Measurements from ENCODE around the gene DDRGK1.

Gene DDRGK1

GRCh38 chr20:3209946-3210317 is 5.5 kb upstream of the DDRGK1 start:
- Histone ChIP-seq H3K4me3 (ENCODE audit: insufficient read length, low read depth) (peak overlapping the region; percentile 56), H3K27me3 (ENCODE audit: insufficient read depth, insufficient read length) (no peaks in the 10 kb centered on the region), H3K9me3 (ENCODE audit: insufficient read depth, low read length) (no peaks in the 10 kb centered on the region), H3K4me1 (ENCODE audit: insufficient read depth, insufficient read length) (peaks cover 4% of the 10 kb centered on the region), H3K9ac (ENCODE audit: insufficient read length, low read depth) (peak overlapping the region; percentile 83), H3K36me3 (ENCODE audit: insufficient read depth, insufficient read length, low read length) (peaks cover 28% of the 10 kb centered on the region)
- TF ChIP-seq SUZ12 (IDR thresholded peaks at IDR 0.05; ENCODE audit: extremely low read depth, insufficient read depth, insufficient read length) (no peak), YY1 (IDR thresholded peaks at IDR 0.05; ENCODE audit: insufficient read depth, insufficient read length) (no peak), ZNF274 (IDR thresholded peaks at IDR 0.05; ENCODE audit: low read depth, low read length) (no peak)
- DNase-seq (ENCODE audit: low read depth, low spot score) = no peak

GRCh38 chr20:3209257-3209945 is 4.9 kb upstream of the DDRGK1 start, which contains the start of gene ITPA:
TSS of gene ITPA (plus strand) at chr20:3209498. CDS start at chr20:3209552, 54 bp downstream.
- peaks cover 4% of the 10 kb centered on the region for H3K4me1 ChIP-seq (ENCODE audit: insufficient read depth, insufficient read length)
- DNase-seq (ENCODE audit: low read depth, low spot score) = no peak
- TF ChIP-seq SUZ12 (IDR thresholded peaks at IDR 0.05; ENCODE audit: extremely low read depth, insufficient read depth, insufficient read length) = no peak
- no peak for TF ChIP-seq YY1 (IDR thresholded peaks at IDR 0.05; ENCODE audit: insufficient read depth, insufficient read length)
- TF ChIP-seq ZNF274 (IDR thresholded peaks at IDR 0.05; ENCODE audit: low read depth, low read length) = no peak

DNA sequence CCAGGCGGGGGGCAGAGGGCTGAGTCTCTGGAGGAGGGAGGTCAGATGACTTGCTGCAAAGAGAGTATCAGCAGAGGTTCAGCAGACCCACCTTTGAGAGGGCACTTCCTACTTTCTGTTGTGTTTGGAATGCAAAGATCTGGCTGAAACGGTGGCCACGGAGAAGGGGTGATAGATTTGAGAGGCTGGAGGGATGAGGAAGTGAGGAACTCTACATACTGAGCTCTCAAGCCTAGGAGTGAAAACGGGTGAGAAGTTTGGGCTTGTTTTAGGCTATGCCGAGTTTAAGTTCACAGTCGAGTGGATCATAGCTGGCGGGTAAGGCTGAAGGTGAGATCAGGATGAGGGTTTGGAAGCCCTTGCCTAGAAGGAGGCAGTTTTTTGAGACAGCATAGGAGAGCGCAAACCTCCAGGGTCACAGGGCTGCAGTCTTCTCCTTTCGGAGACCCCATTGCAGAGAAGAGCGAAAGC is 4.3 kb upstream of the DDRGK1 start:
- DNase-seq (ENCODE audit: low read depth, low spot score) = no peak
- peaks cover 4% of the 10 kb centered on the region for H3K4me1 ChIP-seq (ENCODE audit: insufficient read depth, insufficient read length)
- no peaks in the 10 kb centered on the region for H3K9me3 ChIP-seq (ENCODE audit: insufficient read depth, low read length)
- H3K36me3 ChIP-seq (ENCODE audit: insufficient read depth, insufficient read length, low read length) = peaks cover 21% of the 10 kb centered on the region
- peak overlapping the region; percentile 56 for H3K4me3 ChIP-seq (ENCODE audit: insufficient read length, low read depth)
- H3K9ac ChIP-seq (ENCODE audit: insufficient read length, low read depth) = peak overlapping the region; percentile 83
- H3K27me3 ChIP-seq (ENCODE audit: insufficient read depth, insufficient read length) = no peaks in the 10 kb centered on the region
- TF ChIP-seq ZNF274 (IDR thresholded peaks at IDR 0.05; ENCODE audit: low read depth, low read length) = no peak
- no peak for TF ChIP-seq YY1 (IDR thresholded peaks at IDR 0.05; ENCODE audit: insufficient read depth, insufficient read length)
- TF ChIP-seq SUZ12 (IDR thresholded peaks at IDR 0.05; ENCODE audit: extremely low read depth, insufficient read depth, insufficient read length) = no peak

More at GRCh38 chr20:3209257-3209945, 4.9 kb upstream of the DDRGK1 start, which contains the start of gene ITPA:
- Histone ChIP-seq H3K9ac (ENCODE audit: insufficient read length, low read depth) (peak within 1 kb of the TSS; percentile 83), H3K27me3 (ENCODE audit: insufficient read depth, insufficient read length) (no peaks in the 10 kb centered on the region), H3K4me3 (ENCODE audit: insufficient read length, low read depth) (peak within 1 kb of the TSS; percentile 56), H3K9me3 (ENCODE audit: insufficient read depth, low read length) (no peaks in the 10 kb centered on the region), H3K36me3 (ENCODE audit: insufficient read depth, insufficient read length, low read length) (peaks cover 24% of the 10 kb centered on the region)

GRCh38 chr20:3203315-3204123 is 963 bp downstream of the DDRGK1 start:
- DNase-seq (ENCODE audit: low read depth, low spot score) = no peak
- Histone ChIP-seq H3K4me1 (ENCODE audit: insufficient read depth, insufficient read length) (peaks cover 2% of the 10 kb centered on the region), H3K4me3 (ENCODE audit: insufficient read length, low read depth) (peak overlapping the region; percentile 94), H3K36me3 (ENCODE audit: insufficient read depth, insufficient read length, low read length) (peaks cover 34% of the 10 kb centered on the region), H3K9me3 (ENCODE audit: insufficient read depth, low read length) (no peaks in the 10 kb centered on the region), H3K9ac (ENCODE audit: insufficient read length, low read depth) (peak overlapping the region; percentile 92), H3K27me3 (ENCODE audit: insufficient read depth, insufficient read length) (no peaks in the 10 kb centered on the region)
- TF ChIP-seq YY1 (IDR thresholded peaks at IDR 0.05; ENCODE audit: insufficient read depth, insufficient read length) = no peak
- TF ChIP-seq ZNF274 (IDR thresholded peaks at IDR 0.05; ENCODE audit: low read depth, low read length) = no peak
- TF ChIP-seq SUZ12 (IDR thresholded peaks at IDR 0.05; ENCODE audit: extremely low read depth, insufficient read depth, insufficient read length) = no peak

GRCh38 chr20:3202965-3203314 is 1.5 kb downstream of the DDRGK1 start:
- Histone ChIP-seq H3K9ac (ENCODE audit: insufficient read length, low read depth) (peak overlapping the region; percentile 92), H3K4me1 (ENCODE audit: insufficient read depth, insufficient read length) (peaks cover 2% of the 10 kb centered on the region), H3K9me3 (ENCODE audit: insufficient read depth, low read length) (no peaks in the 10 kb centered on the region), H3K36me3 (ENCODE audit: insufficient read depth, insufficient read length, low read length) (peaks cover 34% of the 10 kb centered on the region), H3K27me3 (ENCODE audit: insufficient read depth, insufficient read length) (no peaks in the 10 kb centered on the region), H3K4me3 (ENCODE audit: insufficient read length, low read depth) (peak overlapping the region; percentile 94)
- no peak for DNase-seq (ENCODE audit: low read depth, low spot score)
- TF ChIP-seq ZNF274 (IDR thresholded peaks at IDR 0.05; ENCODE audit: low read depth, low read length) = no peak
- no peak for TF ChIP-seq YY1 (IDR thresholded peaks at IDR 0.05; ENCODE audit: insufficient read depth, insufficient read length)
- TF ChIP-seq SUZ12 (IDR thresholded peaks at IDR 0.05; ENCODE audit: extremely low read depth, insufficient read depth, insufficient read length) = no peak

DNA sequence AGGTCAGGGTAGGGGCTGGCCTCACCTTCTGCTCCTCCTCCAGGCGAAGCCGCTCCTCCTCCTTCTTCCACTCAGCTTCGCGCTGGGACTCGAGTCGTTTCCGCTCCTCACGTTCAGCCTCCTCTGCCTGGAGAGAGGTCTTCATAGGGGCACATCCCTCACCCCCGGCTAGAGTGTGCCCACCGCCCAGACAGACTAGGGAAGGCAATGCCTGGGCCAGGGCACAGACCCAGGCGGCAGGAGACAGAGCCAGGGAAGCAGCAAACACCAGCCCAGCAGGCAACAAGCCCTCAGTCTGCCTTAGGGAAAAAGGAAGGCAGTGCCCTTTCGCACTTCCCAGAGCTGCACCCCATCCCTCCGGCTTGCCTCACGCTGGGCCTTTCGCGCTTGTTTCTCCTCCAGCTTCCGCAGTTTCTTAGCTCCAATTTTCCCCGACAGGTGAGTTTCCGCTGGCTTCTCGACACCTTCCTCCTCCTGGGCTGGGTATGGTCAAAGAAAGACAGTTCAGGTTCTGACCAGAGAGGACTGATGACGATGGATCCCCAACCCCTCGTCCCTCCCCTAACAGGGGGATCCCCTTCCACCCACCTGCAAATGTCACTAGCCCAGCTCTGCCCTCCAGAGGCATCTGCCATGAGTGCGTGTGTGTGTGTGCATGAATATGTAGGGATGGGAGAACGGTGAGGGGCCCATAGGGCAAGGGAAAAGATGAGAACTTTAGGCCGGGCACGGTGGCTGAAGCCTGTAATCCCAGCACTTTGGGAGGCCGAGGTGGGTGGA is 4.3 kb downstream of the DDRGK1 start:
- Histone ChIP-seq H3K4me1 (ENCODE audit: insufficient read depth, insufficient read length) (peaks cover 2% of the 10 kb centered on the region), H3K4me3 (ENCODE audit: insufficient read length, low read depth) (no peak overlapping the region), H3K9ac (ENCODE audit: insufficient read length, low read depth) (no peak overlapping the region), H3K36me3 (ENCODE audit: insufficient read depth, insufficient read length, low read length) (peaks cover 38% of the 10 kb centered on the region), H3K27me3 (ENCODE audit: insufficient read depth, insufficient read length) (no peaks in the 10 kb centered on the region), H3K9me3 (ENCODE audit: insufficient read depth, low read length) (no peaks in the 10 kb centered on the region)
- no peak for TF ChIP-seq ZNF274 (IDR thresholded peaks at IDR 0.05; ENCODE audit: low read depth, low read length)
- TF ChIP-seq YY1 (IDR thresholded peaks at IDR 0.05; ENCODE audit: insufficient read depth, insufficient read length) = no peak
- no peak for TF ChIP-seq SUZ12 (IDR thresholded peaks at IDR 0.05; ENCODE audit: extremely low read depth, insufficient read depth, insufficient read length)
- DNase-seq (ENCODE audit: low read depth, low spot score) = no peak
